ENCODE measurements around the gene TMEM86A.

GRCh38 chr11:18713646-18714442 lies 15.3 kb downstream of the TMEM86A start:
- TF ChIP-seq, protein P1, sequence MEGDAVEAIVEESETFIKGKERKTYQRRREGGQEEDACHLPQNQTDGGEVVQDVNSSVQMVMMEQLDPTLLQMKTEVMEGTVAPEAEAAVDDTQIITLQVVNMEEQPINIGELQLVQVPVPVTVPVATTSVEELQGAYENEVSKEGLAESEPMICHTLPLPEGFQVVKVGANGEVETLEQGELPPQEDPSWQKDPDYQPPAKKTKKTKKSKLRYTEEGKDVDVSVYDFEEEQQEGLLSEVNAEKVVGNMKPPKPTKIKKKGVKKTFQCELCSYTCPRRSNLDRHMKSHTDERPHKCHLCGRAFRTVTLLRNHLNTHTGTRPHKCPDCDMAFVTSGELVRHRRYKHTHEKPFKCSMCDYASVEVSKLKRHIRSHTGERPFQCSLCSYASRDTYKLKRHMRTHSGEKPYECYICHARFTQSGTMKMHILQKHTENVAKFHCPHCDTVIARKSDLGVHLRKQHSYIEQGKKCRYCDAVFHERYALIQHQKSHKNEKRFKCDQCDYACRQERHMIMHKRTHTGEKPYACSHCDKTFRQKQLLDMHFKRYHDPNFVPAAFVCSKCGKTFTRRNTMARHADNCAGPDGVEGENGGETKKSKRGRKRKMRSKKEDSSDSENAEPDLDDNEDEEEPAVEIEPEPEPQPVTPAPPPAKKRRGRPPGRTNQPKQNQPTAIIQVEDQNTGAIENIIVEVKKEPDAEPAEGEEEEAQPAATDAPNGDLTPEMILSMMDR (IDR thresholded peaks at IDR 0.05): no peak
- no peak for TF ChIP-seq ZFX (IDR thresholded peaks at IDR 0.05; ENCODE audit: borderline replicate concordance)

Data from 22Rv1 (cell line).